KG1 (cell line): ENCODE results near the gene ADGRF3.
A peak's percentile ranks its signal among the peaks of the same experiment; 100 is the strongest.
"Not testable (repeated sequence)": the region's sequence is repeated elsewhere in the genome, so short reads cannot be mapped to it uniquely, and the experiment has no call there.

Experiments
- DNase-seq: peaks from one replicate; lab custom pipeline; 2025; lab: John Stamatoyannopoulos, UW

Gene ADGRF3

DNA sequence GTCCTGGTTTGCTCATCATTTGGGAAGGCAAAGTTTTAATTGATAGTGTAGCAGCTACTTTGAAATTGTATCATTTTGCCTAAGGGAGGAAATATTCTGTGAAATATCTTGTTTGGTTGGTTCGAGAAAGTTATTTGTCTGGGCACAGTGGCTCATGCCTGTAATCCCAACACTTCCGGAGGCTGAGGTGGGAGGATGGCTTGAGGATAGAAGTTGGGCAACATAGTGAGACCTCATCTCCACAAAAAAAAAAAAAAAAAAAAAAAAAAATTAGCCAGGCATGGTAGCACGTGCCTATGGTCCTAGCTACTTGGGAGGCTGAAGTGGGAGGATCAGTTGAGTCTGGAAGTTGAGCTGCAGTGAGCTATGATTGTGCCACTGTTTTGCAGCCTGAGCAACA, 3.1 kb upstream of the ADGRF3 start:
- no peak for DNase-seq

DNA sequence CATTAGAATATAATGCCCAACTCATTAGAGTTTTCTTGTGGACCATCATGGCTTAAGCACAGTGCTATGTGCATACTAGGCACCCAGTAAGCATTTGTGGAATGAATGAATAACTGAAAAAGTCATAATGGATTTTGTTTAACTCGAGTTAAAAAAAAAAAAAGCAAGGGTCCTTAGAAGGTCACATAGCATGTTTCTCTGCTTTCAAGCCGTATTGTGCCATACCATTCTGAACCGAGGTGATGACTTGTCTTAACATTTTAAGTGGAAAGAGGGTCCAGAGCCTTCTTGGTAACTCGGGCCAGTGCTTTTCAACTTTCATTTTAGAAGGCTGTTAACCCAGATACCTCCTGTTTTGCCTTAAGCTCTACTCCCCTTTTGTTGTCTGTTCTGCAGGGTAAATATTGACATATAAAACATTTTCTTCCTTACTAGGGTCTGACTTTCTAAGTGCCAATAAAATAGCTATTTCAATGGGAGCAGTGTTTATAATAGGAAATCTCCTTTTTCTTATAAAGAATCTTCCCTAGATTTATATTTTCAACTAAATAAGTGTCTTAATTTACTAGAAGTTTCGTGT, 787 bp upstream of the ADGRF3 start:
- no peak for DNase-seq

GRCh38 chr2:26345545-26346453, 790 bp downstream of the ADGRF3 start, which contains the start of gene SELENOI:
Gene SELENOI (plus strand): TSS chr2:26346143. CDS start chr2:26346233, 90 bp downstream.
- DNase-seq, result peak; percentile 99

DNA sequence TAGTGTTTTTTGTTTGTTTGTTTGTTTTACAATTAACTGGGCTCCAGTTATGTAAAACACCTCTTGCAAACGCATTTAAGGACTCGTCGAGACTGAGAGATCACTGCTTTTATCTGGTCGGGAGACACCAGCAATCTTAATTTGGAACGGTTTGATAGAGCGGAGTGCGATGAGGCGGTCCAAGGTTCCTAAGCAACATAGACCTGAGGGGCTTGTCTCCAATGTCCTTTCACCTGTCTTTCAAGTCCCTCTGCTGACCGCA, 1.4 kb downstream of the ADGRF3 start:
- no peak for DNase-seq

GRCh38 chr2:26344581-26345282, 1.9 kb downstream of the ADGRF3 start:
- DNase-seq, result no peak

DNA sequence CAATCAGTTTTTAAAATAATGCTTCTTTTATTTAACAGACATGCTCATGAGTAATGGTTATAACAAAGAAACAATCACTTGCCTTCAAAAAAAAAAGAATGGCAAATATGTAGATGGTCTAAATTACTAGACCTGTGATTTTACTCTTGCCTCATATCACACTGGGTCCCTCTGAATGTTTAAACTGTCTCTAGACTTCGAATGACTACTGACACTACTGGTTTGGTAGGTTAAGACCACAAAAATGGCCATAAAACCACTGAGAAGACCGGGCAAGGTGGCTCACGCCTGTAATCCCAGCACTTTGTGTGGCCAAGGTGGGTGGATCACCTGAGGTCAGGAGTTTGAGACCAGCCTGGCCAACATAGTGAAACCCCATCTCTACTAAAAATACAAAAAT, 5.8 kb downstream of the ADGRF3 start:
- DNase-seq, result no peak

- no peak for DNase-seq
These were observed 9.3 kb downstream of the ADGRF3 start for GRCh38 chr2:26337298-26337697.

DNA sequence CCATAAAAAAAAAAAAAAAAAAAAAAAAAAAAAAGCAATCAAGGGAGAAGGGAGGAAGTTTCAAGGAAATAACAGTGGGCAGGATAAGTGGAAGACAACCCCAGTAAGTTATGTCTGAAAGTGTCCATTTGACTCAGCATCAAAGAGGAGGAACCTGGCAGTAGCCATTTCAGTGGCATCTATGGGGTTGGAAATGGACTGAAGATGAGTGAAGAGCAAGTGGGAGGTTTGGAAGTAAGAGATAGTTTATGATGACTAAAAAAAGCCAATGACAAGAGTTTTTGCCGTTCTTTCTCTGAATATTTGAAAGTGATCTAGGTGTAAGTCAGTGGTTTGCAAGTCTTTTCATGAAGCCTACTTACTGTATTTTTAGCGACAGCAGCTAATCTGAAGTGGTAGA, 9.9 kb downstream of the ADGRF3 start:
- no peak for DNase-seq

GRCh38 chr2:26335231-26335630, 11.4 kb downstream of the ADGRF3 start:
- DNase-seq, result no peak

- DNase-seq, result no peak
These were observed 13.3 kb downstream of the ADGRF3 start for GRCh38 chr2:26333293-26333692.

DNA sequence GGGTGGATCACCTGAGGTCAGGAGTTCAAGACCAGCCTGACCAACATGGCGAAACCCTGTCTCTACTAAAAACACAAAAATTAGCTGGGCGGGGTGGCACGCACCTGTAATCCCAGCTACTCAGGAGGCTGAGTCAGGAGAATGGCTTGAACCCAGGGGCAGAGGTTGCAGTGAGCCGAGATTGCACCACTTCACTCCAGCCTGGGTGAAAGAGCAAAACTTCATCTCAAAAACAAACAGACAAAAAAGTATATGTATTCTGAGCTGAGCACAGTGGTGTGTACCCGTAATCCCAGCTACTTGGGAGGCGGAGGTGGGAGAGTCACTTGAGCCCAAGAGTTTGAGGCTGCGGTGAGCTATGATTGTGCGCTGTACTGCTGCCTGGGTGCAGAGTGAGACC, 15.3 kb downstream of the ADGRF3 start:
- DNase-seq, result not testable (repeated sequence)

DNA sequence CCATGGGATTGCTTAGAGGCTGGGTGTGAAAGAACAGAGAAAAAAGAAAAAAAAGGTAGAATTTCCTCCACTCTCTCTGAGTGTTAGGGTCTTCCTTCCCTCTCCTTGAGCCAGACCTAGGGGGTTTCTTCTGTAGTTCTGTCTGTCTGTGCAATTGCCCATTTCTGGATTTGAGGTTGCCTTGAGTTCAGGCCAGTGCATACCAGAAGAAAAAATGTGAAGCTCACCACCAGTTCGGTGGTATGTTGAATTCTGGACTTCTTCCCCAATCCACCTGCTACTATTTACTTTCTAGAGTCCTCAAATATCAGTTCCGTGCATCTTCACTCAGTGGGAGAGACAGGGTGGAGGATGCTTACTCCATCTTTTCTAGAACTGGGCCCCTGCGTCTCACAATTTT, 16.0 kb downstream of the ADGRF3 start:
- DNase-seq, result no peak

- peak; percentile 84 for DNase-seq
These were observed 16.5 kb downstream of the ADGRF3 start for GRCh38 chr2:26330114-26330549.

DNA sequence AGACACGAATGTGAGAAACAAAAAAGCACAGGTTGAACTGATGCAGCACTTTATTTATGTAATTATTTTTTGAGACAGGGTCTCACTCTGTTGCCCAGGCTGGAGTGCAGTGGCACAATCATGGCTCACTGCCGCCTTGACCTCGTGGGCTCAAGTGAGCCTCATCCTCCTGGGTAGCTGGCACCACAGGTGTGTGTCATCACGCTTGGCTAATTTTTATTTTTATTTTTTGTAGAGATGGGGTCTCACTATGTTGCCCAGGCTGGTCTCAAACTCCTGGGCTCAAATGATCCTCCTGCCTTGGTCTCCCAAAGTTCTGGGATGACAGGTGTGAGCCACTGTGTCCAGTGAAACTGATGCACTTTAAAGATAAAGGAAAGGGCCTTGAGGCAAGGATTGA, 17.5 kb downstream of the ADGRF3 start:
- not testable (repeated sequence) for DNase-seq

GRCh38 chr2:26327291-26328272, 19.0 kb downstream of the ADGRF3 start:
- no peak for DNase-seq

- DNase-seq, result no peak
These were observed 20.1 kb downstream of the ADGRF3 start for GRCh38 chr2:26326514-26326913.

DNA sequence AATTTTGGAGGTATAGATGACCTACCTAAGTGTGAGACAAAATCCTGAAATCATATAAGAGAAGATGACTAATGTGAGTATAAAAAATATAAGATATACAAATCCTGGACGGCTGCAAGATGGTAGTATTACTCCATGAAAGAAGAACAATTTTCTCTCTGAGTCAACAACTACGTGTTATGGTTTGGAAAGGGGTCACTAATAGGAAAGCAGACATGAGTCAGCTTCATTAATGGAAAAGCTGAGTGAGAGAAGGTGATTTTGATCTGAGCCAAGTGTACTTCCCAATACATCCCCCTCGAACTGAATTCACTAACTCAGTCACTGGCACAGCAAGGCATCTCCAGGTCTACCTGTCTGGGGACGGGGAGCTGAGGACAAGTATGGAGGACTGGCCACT, 20.7 kb downstream of the ADGRF3 start:
- DNase-seq, result no peak

GRCh38 chr2:26324903-26325302, 21.7 kb downstream of the ADGRF3 start:
- DNase-seq, result no peak

GRCh38 chr2:26324479-26324878, 22.1 kb downstream of the ADGRF3 start:
- not testable (repeated sequence) for DNase-seq

DNA sequence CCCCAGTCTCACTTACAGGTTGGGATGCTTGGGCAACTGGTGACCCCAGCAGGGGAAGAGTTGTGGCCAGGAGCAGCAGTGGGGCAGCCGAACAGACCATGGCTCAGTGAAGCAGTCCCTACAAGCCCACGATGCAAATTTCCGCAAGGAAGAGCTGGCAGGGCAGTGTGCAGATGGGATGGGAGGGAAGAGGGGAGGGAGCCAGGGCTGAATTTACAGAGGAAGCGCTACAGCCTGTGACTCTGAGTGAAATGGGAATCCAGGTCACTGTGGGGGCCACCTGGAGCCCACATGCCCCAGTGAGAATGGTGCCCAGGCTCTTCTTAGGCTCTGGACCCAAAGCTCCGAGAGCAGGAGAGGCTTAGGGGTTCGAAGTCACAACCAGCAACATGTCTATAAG, 27.6 kb downstream of the ADGRF3 start:
- no peak for DNase-seq

DNA sequence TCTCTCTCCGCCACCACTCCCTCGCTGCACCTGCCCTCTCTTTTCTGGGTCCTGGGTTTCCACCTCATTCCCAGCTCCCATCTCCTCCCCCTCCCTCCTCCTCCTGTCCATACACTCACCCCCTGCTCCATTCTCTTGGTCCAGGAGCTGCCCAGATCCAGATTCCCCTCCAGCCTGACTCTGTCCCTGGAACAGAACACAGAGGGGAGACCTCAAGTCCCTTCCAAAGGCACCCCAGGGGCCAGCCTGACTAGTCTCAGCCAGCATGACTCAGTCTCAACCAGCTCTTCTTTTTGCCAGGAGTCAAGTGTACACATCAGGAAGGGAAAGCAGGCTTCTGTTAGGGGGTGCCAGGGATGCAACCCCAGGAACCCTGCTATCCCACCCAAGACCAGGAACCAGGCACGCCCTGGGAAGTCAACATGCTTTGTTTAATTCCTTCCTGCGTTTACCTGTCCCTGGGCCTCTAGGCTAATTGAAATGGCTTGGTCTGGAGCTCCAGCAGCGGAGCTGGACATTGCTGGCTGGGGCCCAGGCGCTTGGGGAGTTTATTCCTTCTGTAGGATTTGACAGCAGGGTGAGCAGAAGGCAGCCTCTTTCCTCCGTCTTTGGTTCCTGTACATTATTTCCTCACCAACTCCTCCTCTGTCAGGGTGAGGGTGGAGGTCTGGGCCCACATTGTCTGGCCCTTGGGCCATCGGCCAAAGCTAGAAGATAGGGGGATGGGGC, 29.0 kb downstream of the ADGRF3 start:
- DNase-seq, result no peak
